PC-3 (cell line): ENCODE measurements around the gene SPRED2. TPM values are rescaled to one million over a fixed set of nuclear protein-coding genes. Genes with fewer than 3 reads are reported as not detected.

Source experiments
- ATAC-seq: fragments of 200-7000 bp; cut with Tn5 transposase; 2 replicates; pipeline ENCODE4 v1.9.1; 2020; ENCODE audit warnings: mild to moderate bottlenecking, moderate library complexity
- BruUV-seq: library from RNA; stranded (reverse); fragments of 400-500 nt; replicated peaks from 2 replicates; lab custom pipeline; 2021; lab: Mats Ljungman, UMichigan
- CTCF ChIA-PET: fragments of 300-600 bp; sonication (Branson Sonifier 250); formaldehyde crosslinking; loops from one replicate; lab custom pipeline; 2022; ENCODE audit warnings: antibody characterized with exemption; lab: Charles Lee
- POLR2A ChIA-PET: fragments of 300-600 bp; sonication (Branson Sonifier 250); formaldehyde crosslinking; loops from one replicate; lab custom pipeline; 2022; ENCODE audit warnings: antibody characterized with exemption; ENCODE audit not compliant: unreplicated experiment; lab: Charles Lee
- DNase-seq: peaks from one replicate; pipeline ENCODE4 v3.0.0-alpha.2; 2015
- H2AFZ ChIP-seq: fragments of 300-600 bp; sonication (generic); 2 replicates; pipeline ENCODE4 v1.6.0; 2016; ENCODE audit warnings: antibody characterized with exemption, low read length
- H3F3A ChIP-seq: fragments of 300-600 bp; sonication (generic); one replicate; pipeline ENCODE4 v1.6.0; 2017; ENCODE audit warnings: antibody characterized with exemption, low read length, control low read depth, mild to moderate bottlenecking; ENCODE audit not compliant: unreplicated experiment
- H3K27ac ChIP-seq: fragments of 300-600 bp; sonication (generic); 2 replicates; pipeline ENCODE4 v1.5.1; 2016; ENCODE audit warnings: mild to moderate bottlenecking, low read length
- H3K27me3 ChIP-seq: fragments of 300-600 bp; sonication (generic); 2 replicates; pipeline ENCODE4 v1.6.1; 2016; ENCODE audit warnings: low read length, mixed read lengths
- H3K36me3 ChIP-seq: fragments of 300-600 bp; sonication (generic); 2 replicates; pipeline ENCODE4 v1.6.1; 2016; ENCODE audit warnings: low read depth, mixed run types, low read length, mixed read lengths
- H3K4me1 ChIP-seq: fragments of 300-600 bp; sonication (generic); 2 replicates; pipeline ENCODE4 v1.5.1; 2016; ENCODE audit warnings: low read length; ENCODE audit not compliant: insufficient read depth
- H3K4me2 ChIP-seq: fragments of 300-600 bp; sonication (generic); 2 replicates; pipeline ENCODE4 v1.6.0; 2016; ENCODE audit warnings: low read length
- H3K4me3 ChIP-seq: fragments of 300-600 bp; sonication (generic); 2 replicates; pipeline ENCODE4 v1.5.1; 2016; ENCODE audit warnings: mild to moderate bottlenecking, low read length, mixed read lengths
- H3K79me2 ChIP-seq: fragments of 300-600 bp; sonication (generic); 2 replicates; pipeline ENCODE4 v1.6.1; 2017; ENCODE audit warnings: low read length, mixed read lengths
- H3K9ac ChIP-seq: fragments of 300-600 bp; sonication (generic); 2 replicates; pipeline ENCODE4 v1.6.0; 2016; ENCODE audit warnings: mild to moderate bottlenecking, low read length
- H3K9me2 ChIP-seq: fragments of 300-600 bp; sonication (generic); replicated peaks from 2 replicates; pipeline ENCODE4 v1.6.1; 2016; ENCODE audit warnings: mixed run types, low read length, mixed read lengths
- H3K9me3 ChIP-seq: fragments of 300-600 bp; sonication (generic); 2 replicates; pipeline ENCODE4 v1.6.1; 2016; ENCODE audit warnings: low read length, mixed read lengths
- H4K20me1 ChIP-seq: fragments of 300-600 bp; sonication (generic); 2 replicates; pipeline ENCODE4 v1.6.1; 2016; ENCODE audit warnings: low read length, mixed read lengths
- EZH2 ChIP-seq: fragments of 300-600 bp; sonication (generic); IDR thresholded peaks from one replicate; pipeline ENCODE4 v1.6.1; 2017; ENCODE audit warnings: antibody characterized with exemption, mild to moderate bottlenecking, low read length; ENCODE audit not compliant: unreplicated experiment
- EZH2phosphoT487 ChIP-seq: fragments of 300-600 bp; sonication (generic); IDR thresholded peaks from 2 replicates; pipeline ENCODE4 v1.6.1; 2018; ENCODE audit warnings: mild to moderate bottlenecking, antibody characterized with exemption, low read length, borderline replicate concordance
- intact Hi-C: fragments of 100-400 bp; cut with micrococcal nuclease; formaldehyde crosslinking; loops from 2 replicates; pipeline ENCODE4 v1.9.0; 2023
- total RNA-seq: library from RNA; depleted of rRNA; stranded (reverse); fragments of >200 nt; gene quantifications from 2 replicates; pipeline ENCODE4 v1.2.3, GENCODE V29; 2014
- TF ChIP-seq, protein P1 (sequence below): fragments of 300-600 bp; sonication (generic); conservative IDR thresholded peaks from 2 replicates; pipeline ENCODE4 v1.5.1; 2017; ENCODE audit warnings: antibody characterized with exemption, low read depth, mild to moderate bottlenecking, low read length

SPRED2 gene
- total RNA-seq, 1 experiment from 2014 or later = 16.2 TPM

DNA sequence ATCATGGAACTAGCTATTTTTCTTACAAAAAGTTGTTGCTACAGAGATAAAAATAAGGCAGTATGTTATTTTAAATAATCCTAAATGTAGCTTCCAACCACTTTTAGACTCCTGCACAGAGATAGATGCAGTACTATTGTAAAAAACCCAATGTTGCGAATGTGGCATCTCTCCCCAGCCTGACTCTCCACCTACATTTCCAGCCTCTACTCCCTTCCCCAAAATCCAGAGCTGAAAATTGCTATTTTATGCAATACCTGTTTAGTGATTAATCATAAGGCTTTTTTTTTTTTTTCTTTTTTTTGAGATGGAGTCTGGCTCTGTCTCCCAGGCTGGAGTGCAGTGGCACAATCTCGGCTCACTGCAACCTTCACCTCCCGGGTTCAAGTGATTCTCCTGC, 39.4 kb downstream of the SPRED2 start:
- 0 out of 2 replicates have a peak, but pooled peaks cover 19% of the 10 kb centered on the region for H4K20me1 ChIP-seq
- intact Hi-C loops = no loop called here
- H3K4me1 ChIP-seq = peaks cover 47% of the 10 kb centered on the region
- H3K27ac ChIP-seq = no peak overlapping the region
- no peak overlapping the region for H2AFZ ChIP-seq
- ATAC-seq = no peak
- H3K27me3 ChIP-seq = no peaks in the 10 kb centered on the region
- POLR2A ChIA-PET = interaction anchor here (0.6 kb wide), 1 partner anchor 24 kb away, joined by 3 read pairs; no protein-coding TSS in a partner anchor
- H3K9me3 ChIP-seq = no peaks in the 10 kb centered on the region
- H3K79me2 ChIP-seq = peaks cover 97% of the 10 kb centered on the region
- no peaks in the 10 kb centered on the region for H3K9me2 ChIP-seq
- no peak overlapping the region for H3K9ac ChIP-seq
- no TSS peak for BruUV-seq
- H3K4me2 ChIP-seq = no peak overlapping the region
- TF ChIP-seq, protein P1, sequence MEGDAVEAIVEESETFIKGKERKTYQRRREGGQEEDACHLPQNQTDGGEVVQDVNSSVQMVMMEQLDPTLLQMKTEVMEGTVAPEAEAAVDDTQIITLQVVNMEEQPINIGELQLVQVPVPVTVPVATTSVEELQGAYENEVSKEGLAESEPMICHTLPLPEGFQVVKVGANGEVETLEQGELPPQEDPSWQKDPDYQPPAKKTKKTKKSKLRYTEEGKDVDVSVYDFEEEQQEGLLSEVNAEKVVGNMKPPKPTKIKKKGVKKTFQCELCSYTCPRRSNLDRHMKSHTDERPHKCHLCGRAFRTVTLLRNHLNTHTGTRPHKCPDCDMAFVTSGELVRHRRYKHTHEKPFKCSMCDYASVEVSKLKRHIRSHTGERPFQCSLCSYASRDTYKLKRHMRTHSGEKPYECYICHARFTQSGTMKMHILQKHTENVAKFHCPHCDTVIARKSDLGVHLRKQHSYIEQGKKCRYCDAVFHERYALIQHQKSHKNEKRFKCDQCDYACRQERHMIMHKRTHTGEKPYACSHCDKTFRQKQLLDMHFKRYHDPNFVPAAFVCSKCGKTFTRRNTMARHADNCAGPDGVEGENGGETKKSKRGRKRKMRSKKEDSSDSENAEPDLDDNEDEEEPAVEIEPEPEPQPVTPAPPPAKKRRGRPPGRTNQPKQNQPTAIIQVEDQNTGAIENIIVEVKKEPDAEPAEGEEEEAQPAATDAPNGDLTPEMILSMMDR = no peak
- TF ChIP-seq EZH2 (no peak), EZH2phosphoT487 (no peak)
- H3F3A ChIP-seq = no peaks in the 10 kb centered on the region
- DNase-seq = no peak
- no peaks in the 10 kb centered on the region for H3K36me3 ChIP-seq
- no peak overlapping the region for H3K4me3 ChIP-seq
- CTCF ChIA-PET = no interaction called here

DNA sequence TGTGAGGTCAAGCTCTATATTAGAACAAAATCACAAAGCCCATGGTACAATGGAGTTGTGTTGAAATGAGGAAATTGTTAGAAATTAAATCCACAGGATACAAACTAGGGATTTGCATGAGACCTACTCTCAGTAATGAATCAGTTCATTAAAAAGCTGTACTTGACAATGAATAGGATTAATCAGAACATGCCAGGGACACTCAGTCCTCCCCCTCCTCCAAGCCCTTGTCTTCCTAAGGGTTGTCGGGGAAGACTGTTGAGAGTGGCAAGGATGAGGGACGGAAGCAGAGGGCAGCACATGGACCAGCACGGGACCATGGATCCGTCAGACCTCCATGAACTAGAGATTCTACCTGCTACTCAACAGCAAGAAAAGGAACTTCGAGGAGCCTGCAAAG, 39.8 kb downstream of the SPRED2 start:
- ChIA-PET CTCF (no interaction called here), POLR2A (interaction anchor here (0.6 kb wide), 1 partner anchor 25 kb away, joined by 3 read pairs; no protein-coding TSS in a partner anchor)
- Histone ChIP-seq H3K4me1 (peaks cover 42% of the 10 kb centered on the region), H3K79me2 (peaks cover 97% of the 10 kb centered on the region), H3K9me3 (no peaks in the 10 kb centered on the region), H3K36me3 (no peaks in the 10 kb centered on the region), H3K27me3 (no peaks in the 10 kb centered on the region), H2AFZ (no peak overlapping the region), H3K9ac (no peak overlapping the region), H3K4me3 (no peak overlapping the region), H4K20me1 (0 out of 2 replicates have a peak, but pooled peaks cover 19% of the 10 kb centered on the region), H3K9me2 (no peaks in the 10 kb centered on the region), H3K4me2 (no peak overlapping the region), H3F3A (no peaks in the 10 kb centered on the region), H3K27ac (no peak overlapping the region)
- TF ChIP-seq EZH2 = no peak
- no peak for TF ChIP-seq EZH2phosphoT487
- TF ChIP-seq, protein P1 = no peak
- ATAC-seq (no peak), DNase-seq (no peak)
- BruUV-seq = no TSS peak
- intact Hi-C loops = no loop called here

DNA sequence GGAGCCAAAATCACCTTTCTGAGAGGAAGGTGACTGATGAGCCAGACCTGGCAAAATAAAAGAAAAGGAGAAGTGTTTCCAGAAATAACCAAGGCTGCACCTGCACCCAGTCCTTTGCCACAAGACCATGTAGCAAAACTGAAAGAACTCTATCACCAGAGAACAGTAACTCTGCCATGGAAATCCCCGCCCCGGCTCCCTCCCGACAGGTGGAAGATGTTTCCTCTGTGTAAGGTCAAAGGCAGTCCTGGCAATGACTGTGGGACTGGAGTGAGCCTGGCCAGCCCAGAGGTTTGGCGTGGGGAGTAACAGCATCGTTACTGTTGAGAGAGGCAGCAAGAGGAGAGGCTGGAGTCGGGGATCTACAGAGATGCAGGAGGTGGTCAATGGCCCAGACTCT, 42.3 kb downstream of the SPRED2 start:
- ChIA-PET CTCF (no interaction called here), POLR2A (no interaction called here)
- peaks cover 26% of the 10 kb centered on the region for H3K4me1 ChIP-seq
- H3K27me3 ChIP-seq = no peaks in the 10 kb centered on the region
- peaks cover 100% of the 10 kb centered on the region for H3K79me2 ChIP-seq
- H3K9me2 ChIP-seq = no peaks in the 10 kb centered on the region
- no peak overlapping the region for H3K27ac ChIP-seq
- no peaks in the 10 kb centered on the region for H3K36me3 ChIP-seq
- H3K9ac ChIP-seq = no peak overlapping the region
- H3F3A ChIP-seq = no peaks in the 10 kb centered on the region
- intact Hi-C loops = no loop called here
- BruUV-seq = no TSS peak
- TF ChIP-seq EZH2phosphoT487 = no peak
- TF ChIP-seq EZH2 = no peak
- TF ChIP-seq, protein P1 = no peak
- no peak for ATAC-seq
- H3K4me2 ChIP-seq = no peak overlapping the region
- no peaks in the 10 kb centered on the region for H3K9me3 ChIP-seq
- no peak overlapping the region for H3K4me3 ChIP-seq
- H4K20me1 ChIP-seq = 0 out of 2 replicates have a peak, but pooled peaks cover 19% of the 10 kb centered on the region
- H2AFZ ChIP-seq = no peak overlapping the region
- no peak for DNase-seq
